Measurements from ENCODE around the gene ZDHHC11.
"Not testable (repeated sequence)": the region's sequence is repeated elsewhere in the genome, so short reads cannot be mapped to it uniquely, and the experiment has no call there.

The ZDHHC11 gene

GRCh38 chr5:878677-879076 lies 27.9 kb upstream of the ZDHHC11 start:
- not testable (repeated sequence) for DNase-seq

GRCh38 chr5:878125-878524 lies 27.3 kb upstream of the ZDHHC11 start:
- DNase-seq: no peak

GRCh38 chr5:876398-877365 lies 25.9 kb upstream of the ZDHHC11 start:
- DNase-seq: no peak

GRCh38 chr5:875931-876330 lies 25.1 kb upstream of the ZDHHC11 start:
- DNase-seq: no peak

GRCh38 chr5:873328-873727 lies 22.5 kb upstream of the ZDHHC11 start:
- no peak for DNase-seq

GRCh38 chr5:872301-872700 lies 21.5 kb upstream of the ZDHHC11 start:
- no peak for DNase-seq

GRCh38 chr5:871596-872298 lies 21.0 kb upstream of the ZDHHC11 start:
- DNase-seq: no peak

GRCh38 chr5:870956-871355 lies 20.2 kb upstream of the ZDHHC11 start:
- no peak for DNase-seq

GRCh38 chr5:868428-869135 lies 17.8 kb upstream of the ZDHHC11 start:
- DNase-seq: no peak

GRCh38 chr5:867300-867870 lies 16.6 kb upstream of the ZDHHC11 start:
- no peak for DNase-seq

- DNase-seq: no peak
Observed at GRCh38 chr5:865771-866170, 15.0 kb upstream of the ZDHHC11 start.

GRCh38 chr5:865168-865521 lies 14.4 kb upstream of the ZDHHC11 start:
- DNase-seq: no peak

GRCh38 chr5:864492-865167 lies 13.8 kb upstream of the ZDHHC11 start:
- DNase-seq: no peak

GRCh38 chr5:863244-863805 lies 12.5 kb upstream of the ZDHHC11 start:
- DNase-seq: no peak

GRCh38 chr5:862367-863243 lies 11.8 kb upstream of the ZDHHC11 start:
- no peak for DNase-seq

GRCh38 chr5:861442-862366 lies 10.9 kb upstream of the ZDHHC11 start:
- DNase-seq: no peak

GRCh38 chr5:860506-861150 lies 9.8 kb upstream of the ZDHHC11 start:
- no peak for DNase-seq

- DNase-seq: no peak
Observed at GRCh38 chr5:859798-860296, 9.1 kb upstream of the ZDHHC11 start.

GRCh38 chr5:859391-859790 lies 8.6 kb upstream of the ZDHHC11 start:
- no peak for DNase-seq

Data from NCI-H1417 treated with DMSO at 0.1 percent for 48 hours (cell line).